GM18873 (cell line): ENCODE data around the gene JARID2.

Source experiments
- ATAC-seq: cut with Tn5 transposase; IDR thresholded peaks from one replicate; pipeline ENCODE4 v1.9.1; 2021; ENCODE audit warnings: mild to moderate bottlenecking, moderate library complexity, moderate number of reproducible peaks; ENCODE audit not compliant: unreplicated experiment, low FRiP score

Gene JARID2

GRCh38 chr6:15474196-15474595 lies 228.3 kb downstream of the JARID2 start:
- no peak for ATAC-seq

GRCh38 chr6:15475261-15475660 lies 229.4 kb downstream of the JARID2 start:
- no peak for ATAC-seq

DNA sequence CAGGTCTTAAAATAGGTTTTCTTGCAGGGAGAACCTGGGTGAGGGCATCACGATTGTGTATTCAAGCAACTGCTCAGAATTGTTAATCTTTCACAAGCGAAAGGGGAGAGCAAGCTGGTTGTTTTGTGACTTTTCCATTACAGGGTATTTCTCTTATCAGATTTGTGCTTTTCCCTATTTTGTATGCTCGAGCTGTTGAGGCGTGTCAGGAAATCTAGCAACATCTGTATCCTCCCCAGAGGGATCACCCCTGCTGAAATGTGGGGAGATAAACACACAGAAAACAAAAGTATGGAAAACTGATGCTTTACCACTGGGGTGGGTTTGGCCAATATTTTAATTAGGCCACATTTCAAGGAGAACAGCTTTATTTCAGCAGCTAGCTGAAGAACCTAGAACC lies 230.0 kb downstream of the JARID2 start:
- ATAC-seq: no peak

DNA sequence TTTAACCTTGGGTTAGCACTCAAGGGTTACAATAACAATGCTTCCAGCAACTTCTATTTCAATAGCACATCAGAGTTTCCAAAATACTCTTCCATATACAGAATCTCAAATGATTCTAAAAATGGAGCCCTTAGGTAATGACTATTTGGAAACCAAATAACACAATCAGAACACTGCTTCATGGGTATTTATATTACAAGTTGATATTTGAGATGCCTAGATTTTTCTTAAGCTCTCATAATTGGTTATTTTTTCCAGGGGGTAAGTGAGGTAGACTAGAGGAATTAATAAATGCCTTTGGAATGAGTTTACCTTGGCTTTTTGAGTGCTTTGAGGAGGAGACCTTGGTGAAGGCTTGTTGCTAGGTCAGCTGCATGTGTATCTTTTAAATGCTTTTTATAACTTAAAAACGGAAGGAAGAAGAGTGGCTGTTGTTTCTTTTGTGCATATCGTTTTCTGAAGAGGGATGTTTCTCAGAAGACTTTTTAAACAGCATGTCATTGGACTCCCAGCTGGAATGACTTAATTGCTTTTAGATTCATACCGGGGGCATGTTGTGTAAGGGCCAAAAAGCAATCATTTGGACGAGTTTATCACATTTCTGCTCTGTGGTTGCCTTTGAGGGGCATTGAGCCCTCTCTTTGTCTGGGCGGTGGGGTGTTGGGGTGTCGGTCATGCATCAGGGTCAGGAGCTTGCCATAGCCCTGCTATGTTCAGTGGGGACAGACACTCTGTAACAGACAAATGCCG lies 230.9 kb downstream of the JARID2 start:
- ATAC-seq: no peak

GRCh38 chr6:15477746-15478145 lies 231.9 kb downstream of the JARID2 start:
- no peak for ATAC-seq

GRCh38 chr6:15479761-15480160 lies 233.9 kb downstream of the JARID2 start:
- ATAC-seq: no peak

GRCh38 chr6:15480525-15480924 lies 234.7 kb downstream of the JARID2 start:
- ATAC-seq: no peak

DNA sequence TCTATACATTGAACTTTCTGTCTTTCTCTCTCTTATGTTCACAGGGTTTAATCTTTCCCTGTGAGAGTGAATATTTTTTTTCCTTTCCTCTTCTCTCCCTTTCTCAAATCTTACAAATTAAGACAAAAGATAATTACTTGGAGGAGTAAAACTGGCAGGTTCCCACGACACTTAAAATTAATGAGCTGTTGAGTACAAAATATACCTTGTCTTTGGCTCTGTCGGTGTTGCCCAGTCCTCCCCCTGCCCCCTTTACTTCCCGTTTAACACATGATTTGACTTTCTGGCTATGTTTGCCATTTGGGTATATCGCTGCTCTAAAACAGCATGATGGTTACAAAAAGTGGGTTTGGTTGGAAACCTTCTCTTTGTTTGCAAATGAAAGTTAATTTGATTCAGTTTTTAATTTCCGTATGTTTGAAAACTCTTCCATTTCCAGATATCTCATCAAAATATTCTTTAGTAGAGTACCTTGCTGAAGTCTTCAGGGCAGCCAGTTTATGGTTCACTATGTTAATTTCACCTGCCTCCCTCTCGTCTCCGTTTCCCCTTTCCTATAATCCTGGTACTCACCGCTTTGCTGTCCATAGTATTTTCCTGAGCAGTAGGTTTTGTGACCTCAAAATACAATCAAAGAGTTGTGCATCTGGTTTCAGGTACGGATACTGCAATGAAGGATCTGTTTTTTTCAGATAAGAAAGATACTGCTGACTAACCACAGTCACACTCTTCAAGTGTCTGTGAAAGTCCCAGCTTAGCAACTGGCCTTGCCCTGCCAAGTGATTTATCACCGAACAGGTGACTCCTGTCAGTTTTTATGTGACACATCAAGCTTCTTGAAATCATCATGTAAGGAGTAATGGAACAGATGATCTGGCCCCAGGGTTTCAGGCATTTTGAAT lies 235.8 kb downstream of the JARID2 start:
- no peak for ATAC-seq

DNA sequence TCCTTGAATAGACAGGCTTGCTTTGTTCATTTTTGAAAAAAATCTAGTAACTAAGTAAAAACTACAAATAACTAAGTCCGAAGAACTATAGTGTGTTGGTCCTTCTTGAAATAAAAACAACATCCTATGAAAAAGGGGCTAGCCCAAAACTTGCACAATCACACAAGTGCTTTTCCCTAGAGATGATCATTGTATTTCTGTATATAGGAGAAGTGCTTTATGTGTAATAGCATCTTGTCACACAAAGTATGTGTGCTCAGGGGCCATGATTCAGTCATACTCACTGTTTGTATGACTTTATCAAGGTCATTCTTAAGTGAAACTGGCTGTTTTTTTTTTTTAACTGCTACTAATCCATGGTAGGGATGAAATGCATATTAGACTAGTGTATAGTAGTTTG lies 237.2 kb downstream of the JARID2 start:
- no peak for ATAC-seq

DNA sequence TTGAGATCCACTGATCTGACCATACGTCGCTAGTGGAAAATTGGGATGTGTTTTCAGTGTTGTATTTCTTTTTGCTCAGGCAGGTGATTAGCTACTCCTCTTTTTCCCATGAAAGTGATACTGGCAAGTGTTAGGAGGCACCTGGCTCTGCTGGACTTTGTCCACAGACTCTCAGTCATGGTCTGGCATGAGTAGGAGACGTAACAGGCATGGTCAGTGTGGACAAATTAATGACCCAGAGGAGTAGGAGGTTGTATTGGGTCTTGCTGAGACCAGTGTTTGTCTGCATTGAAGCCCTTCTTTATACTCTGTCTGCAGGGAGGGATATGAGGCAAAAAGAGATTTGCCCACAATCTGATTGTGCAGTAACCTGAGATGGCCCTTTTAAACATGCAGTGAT lies 238.3 kb downstream of the JARID2 start:
- ATAC-seq: no peak

GRCh38 chr6:15484821-15485220 lies 239.0 kb downstream of the JARID2 start:
- ATAC-seq: no peak

GRCh38 chr6:15485936-15486335 lies 240.1 kb downstream of the JARID2 start:
- no peak for ATAC-seq

DNA sequence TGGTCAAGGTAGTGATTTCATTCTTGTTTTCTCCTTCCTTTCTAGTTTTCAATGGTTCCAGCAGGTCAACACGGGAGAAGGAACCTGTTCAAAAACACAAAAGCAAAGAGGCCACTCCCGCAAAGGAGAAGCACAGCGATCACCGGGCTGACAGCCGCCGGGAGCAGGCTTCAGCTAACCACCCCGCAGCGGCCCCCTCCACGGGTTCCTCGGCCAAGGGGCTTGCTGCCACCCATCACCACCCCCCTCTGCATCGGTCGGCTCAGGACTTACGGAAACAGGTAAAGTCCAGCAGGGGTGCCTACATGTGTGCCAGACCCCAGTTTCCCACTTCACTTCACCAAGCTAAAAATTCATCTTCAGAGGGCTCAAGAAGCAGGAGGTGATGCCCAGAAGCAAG lies 241.4 kb downstream of the JARID2 start:
- no peak for ATAC-seq

- no peak for ATAC-seq
Observed at GRCh38 chr6:15489261-15489962, 243.5 kb downstream of the JARID2 start.

- no peak for ATAC-seq
Observed at GRCh38 chr6:15490242-15491100, 244.6 kb downstream of the JARID2 start.

DNA sequence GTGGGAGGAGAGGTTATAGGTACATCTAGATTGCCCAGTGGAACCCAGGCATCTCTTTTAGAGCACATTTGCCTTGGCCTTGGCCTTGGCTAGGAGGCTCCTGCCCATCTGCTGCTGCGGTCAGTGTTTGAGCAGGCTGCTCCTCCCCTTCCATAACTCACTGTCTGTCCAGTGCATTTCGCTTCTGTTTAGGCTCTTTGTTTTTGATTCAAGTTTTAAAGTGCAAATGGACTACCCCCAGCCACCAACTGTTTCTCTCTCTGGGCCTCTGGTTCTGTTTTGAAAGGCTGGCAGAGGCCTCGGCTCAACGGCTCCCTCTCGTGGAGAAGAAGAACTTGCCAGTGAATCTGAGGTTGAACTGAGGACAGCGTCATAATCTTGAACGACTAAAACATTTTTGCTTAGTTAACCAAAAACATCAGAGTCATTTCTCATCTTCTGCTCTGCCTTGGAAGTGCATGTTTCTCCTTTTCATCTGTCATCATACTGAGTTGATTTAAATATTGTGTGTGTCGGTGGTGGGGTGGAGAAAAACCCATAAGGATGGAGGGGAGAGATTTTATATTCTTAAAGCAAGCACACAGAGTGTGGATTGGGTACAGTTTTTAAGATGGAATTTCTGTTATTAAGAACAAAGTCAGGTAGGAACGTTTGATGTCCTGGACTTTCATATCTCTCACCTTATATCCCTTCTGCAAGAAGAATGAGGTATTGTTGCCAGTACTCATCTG lies 245.6 kb downstream of the JARID2 start:
- no peak for ATAC-seq

DNA sequence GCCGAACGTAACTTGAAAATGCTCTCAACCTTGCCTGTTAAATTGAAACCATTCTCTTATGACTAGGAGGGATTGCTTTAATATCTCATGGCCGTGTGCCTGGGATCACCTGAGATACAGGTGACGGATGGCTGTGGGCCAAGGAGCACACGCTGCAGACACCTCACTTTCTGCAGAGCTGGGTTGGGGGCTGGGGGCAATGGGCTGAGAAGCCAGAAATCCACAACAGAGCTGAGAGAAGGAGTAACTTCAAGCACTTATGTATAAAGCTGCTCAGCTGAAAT lies 246.1 kb downstream of the JARID2 start:
- ATAC-seq: no peak

GRCh38 chr6:15493437-15494168 lies 247.7 kb downstream of the JARID2 start:
- ATAC-seq: no peak

GRCh38 chr6:15495375-15495901 lies 249.6 kb downstream of the JARID2 start:
- no peak for ATAC-seq
